Measurements from ENCODE around the gene ROCK2.

DNA sequence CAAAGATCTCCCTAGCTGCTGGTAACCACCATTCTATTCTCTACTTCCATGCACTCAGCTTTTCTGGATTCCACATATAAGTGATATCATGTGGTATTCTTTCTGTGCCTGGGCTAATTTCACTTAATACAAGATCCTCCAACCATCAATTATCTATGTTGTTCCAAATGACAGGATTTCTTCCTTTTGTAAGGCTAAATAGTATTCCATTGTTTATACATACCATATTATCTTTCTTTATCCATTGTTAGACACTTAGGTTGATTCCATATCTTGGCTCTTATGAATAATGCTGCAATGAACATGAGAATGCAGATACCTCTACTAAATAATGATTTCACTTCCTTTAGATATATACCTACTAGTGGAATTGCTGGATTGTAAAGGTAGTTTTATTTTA, 66.2 kb downstream of the ROCK2 start:
- TF ChIP-seq, protein P1, sequence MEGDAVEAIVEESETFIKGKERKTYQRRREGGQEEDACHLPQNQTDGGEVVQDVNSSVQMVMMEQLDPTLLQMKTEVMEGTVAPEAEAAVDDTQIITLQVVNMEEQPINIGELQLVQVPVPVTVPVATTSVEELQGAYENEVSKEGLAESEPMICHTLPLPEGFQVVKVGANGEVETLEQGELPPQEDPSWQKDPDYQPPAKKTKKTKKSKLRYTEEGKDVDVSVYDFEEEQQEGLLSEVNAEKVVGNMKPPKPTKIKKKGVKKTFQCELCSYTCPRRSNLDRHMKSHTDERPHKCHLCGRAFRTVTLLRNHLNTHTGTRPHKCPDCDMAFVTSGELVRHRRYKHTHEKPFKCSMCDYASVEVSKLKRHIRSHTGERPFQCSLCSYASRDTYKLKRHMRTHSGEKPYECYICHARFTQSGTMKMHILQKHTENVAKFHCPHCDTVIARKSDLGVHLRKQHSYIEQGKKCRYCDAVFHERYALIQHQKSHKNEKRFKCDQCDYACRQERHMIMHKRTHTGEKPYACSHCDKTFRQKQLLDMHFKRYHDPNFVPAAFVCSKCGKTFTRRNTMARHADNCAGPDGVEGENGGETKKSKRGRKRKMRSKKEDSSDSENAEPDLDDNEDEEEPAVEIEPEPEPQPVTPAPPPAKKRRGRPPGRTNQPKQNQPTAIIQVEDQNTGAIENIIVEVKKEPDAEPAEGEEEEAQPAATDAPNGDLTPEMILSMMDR (IDR thresholded peaks at IDR 0.05; ENCODE audit: insufficient read depth, low read depth, low read length) = no peak
- no peak for TF ChIP-seq EZH2 (IDR thresholded peaks at IDR 0.05; ENCODE audit: insufficient read depth, low read length)
